Measurements from ENCODE around the gene PIGX. TPM values are rescaled to one million over a fixed set of nuclear protein-coding genes. Genes with fewer than 3 reads are reported as not detected.

PIGX gene
- total RNA-seq, 3 donors from 2014 or later, result 26.7 to 28.9 (median 27.9) TPM

Other genes with a start within 250 kb of the PIGX start
- 10 to 100 TPM; 20.9 to 22.4 (median 21.8) TPM for gene RNF168, start 208.6 kb upstream of the PIGX start, total RNA-seq
- not detected for gene SMCO1, start 197.0 kb upstream of the PIGX start, total RNA-seq
- 10 to 100 TPM; 21.5 to 27.1 (median 22.9) TPM for gene WDR53, start 143.8 kb upstream of the PIGX start, total RNA-seq
- 10 to 100 TPM; 20.3 to 21.4 (median 21.4) TPM for gene FBXO45, start 143.7 kb upstream of the PIGX start, total RNA-seq
- gene NRROS, start 72.7 kb upstream of the PIGX start, total RNA-seq, result 10 to 100 TPM; 16.2 to 18.5 (median 18.5) TPM
- gene CEP19, start 127 bp upstream of the PIGX start, total RNA-seq, result 1 to 10 TPM; 3.4 to 4.3 (median 3.6) TPM
- gene PAK2, start 27.5 kb downstream of the PIGX start, total RNA-seq, result 10 to 100 TPM; 60.1 to 71.1 (median 65.8) TPM
- 10 to 100 TPM; 34.5 to 37.1 (median 34.7) TPM for gene SENP5, start 155.5 kb downstream of the PIGX start, total RNA-seq
- gene NCBP2, start 230.2 kb downstream of the PIGX start, total RNA-seq, result 100 to 1,000 TPM; 132 to 138 (median 134) TPM